ENCODE results near the gene AZGP1. TPM values are rescaled to one million over a fixed set of nuclear protein-coding genes. Genes with fewer than 3 reads are reported as not detected.
"Not testable (repeated sequence)": the region's sequence is repeated elsewhere in the genome, so short reads cannot be mapped to it uniquely, and the experiment has no call there.

The AZGP1 gene
- total RNA-seq, 1 donor from 2014 or later = not detected

- H3K36me3 Mint-ChIP-seq (ENCODE audit: low read depth, unreplicated experiment) = no peaks in the 10 kb centered on the region
- H3K27me3 Mint-ChIP-seq (ENCODE audit: unreplicated experiment) = peaks cover 3% of the 10 kb centered on the region
- no peak for DNase-seq (ENCODE audit: low spot score)
- no peak for TF ChIP-seq CTCF (IDR thresholded peaks at IDR 0.05; ENCODE audit: unreplicated experiment)
- H3K4me1 Mint-ChIP-seq (ENCODE audit: unreplicated experiment) = no peaks in the 10 kb centered on the region
- H3K9me3 Mint-ChIP-seq (ENCODE audit: unreplicated experiment) = no peaks in the 10 kb centered on the region
- H3K27ac Mint-ChIP-seq (ENCODE audit: unreplicated experiment) = peak overlapping the region; percentile 30
- no peak overlapping the region for H3K4me3 Mint-ChIP-seq (ENCODE audit: unreplicated experiment)
Measured at GRCh38 chr7:99987846-99988245, 12.0 kb upstream of the AZGP1 start.

GRCh38 chr7:99987306-99987705 lies 11.5 kb upstream of the AZGP1 start:
- not testable (repeated sequence) for H3K27me3 Mint-ChIP-seq (ENCODE audit: unreplicated experiment); H3K36me3 Mint-ChIP-seq (ENCODE audit: low read depth, unreplicated experiment); H3K4me3 Mint-ChIP-seq (ENCODE audit: unreplicated experiment); H3K9me3 Mint-ChIP-seq (ENCODE audit: unreplicated experiment); DNase-seq (ENCODE audit: low spot score); H3K27ac Mint-ChIP-seq (ENCODE audit: unreplicated experiment); H3K4me1 Mint-ChIP-seq (ENCODE audit: unreplicated experiment)

GRCh38 chr7:99984593-99984992 lies 8.8 kb upstream of the AZGP1 start:
- H3K36me3 Mint-ChIP-seq (ENCODE audit: low read depth, unreplicated experiment) = no peaks in the 10 kb centered on the region
- peaks cover 3% of the 10 kb centered on the region for H3K27me3 Mint-ChIP-seq (ENCODE audit: unreplicated experiment)
- no peak overlapping the region for H3K4me3 Mint-ChIP-seq (ENCODE audit: unreplicated experiment)
- DNase-seq (ENCODE audit: low spot score) = no peak
- H3K9me3 Mint-ChIP-seq (ENCODE audit: unreplicated experiment) = no peaks in the 10 kb centered on the region
- no peak for TF ChIP-seq CTCF (IDR thresholded peaks at IDR 0.05; ENCODE audit: unreplicated experiment)
- H3K4me1 Mint-ChIP-seq (ENCODE audit: unreplicated experiment) = no peaks in the 10 kb centered on the region
- H3K27ac Mint-ChIP-seq (ENCODE audit: unreplicated experiment) = no peak overlapping the region

GRCh38 chr7:99981066-99981465 lies 5.2 kb upstream of the AZGP1 start:
- not testable (repeated sequence) for H3K36me3 Mint-ChIP-seq (ENCODE audit: low read depth, unreplicated experiment); H3K27ac Mint-ChIP-seq (ENCODE audit: unreplicated experiment); DNase-seq (ENCODE audit: low spot score); H3K4me3 Mint-ChIP-seq (ENCODE audit: unreplicated experiment); H3K27me3 Mint-ChIP-seq (ENCODE audit: unreplicated experiment); H3K4me1 Mint-ChIP-seq (ENCODE audit: unreplicated experiment); H3K9me3 Mint-ChIP-seq (ENCODE audit: unreplicated experiment)

GRCh38 chr7:99980448-99980872 lies 4.6 kb upstream of the AZGP1 start:
- H3K27ac Mint-ChIP-seq (ENCODE audit: unreplicated experiment) = not testable (repeated sequence)

GRCh38 chr7:99979814-99980225 lies 4.0 kb upstream of the AZGP1 start:
- peak; percentile 77 for TF ChIP-seq CTCF (IDR thresholded peaks at IDR 0.05; ENCODE audit: unreplicated experiment)
- not testable (repeated sequence) for H3K4me3 Mint-ChIP-seq (ENCODE audit: unreplicated experiment); H3K36me3 Mint-ChIP-seq (ENCODE audit: low read depth, unreplicated experiment); H3K4me1 Mint-ChIP-seq (ENCODE audit: unreplicated experiment); H3K27me3 Mint-ChIP-seq (ENCODE audit: unreplicated experiment); H3K27ac Mint-ChIP-seq (ENCODE audit: unreplicated experiment); H3K9me3 Mint-ChIP-seq (ENCODE audit: unreplicated experiment)
- peak; percentile 63 for DNase-seq (ENCODE audit: low spot score)

More at GRCh38 chr7:99980448-99980872, 4.6 kb upstream of the AZGP1 start:
- not testable (repeated sequence) for H3K36me3 Mint-ChIP-seq (ENCODE audit: low read depth, unreplicated experiment); H3K27me3 Mint-ChIP-seq (ENCODE audit: unreplicated experiment); H3K4me1 Mint-ChIP-seq (ENCODE audit: unreplicated experiment); H3K9me3 Mint-ChIP-seq (ENCODE audit: unreplicated experiment); H3K4me3 Mint-ChIP-seq (ENCODE audit: unreplicated experiment); DNase-seq (ENCODE audit: low spot score)

GRCh38 chr7:99976626-99977025 lies 795 bp upstream of the AZGP1 start:
- Mint-ChIP-seq H3K36me3 (ENCODE audit: low read depth, unreplicated experiment) (no peaks in the 10 kb centered on the region), H3K27ac (ENCODE audit: unreplicated experiment) (no peak overlapping the region)

More at GRCh38 chr7:99976626-99977025, 795 bp upstream of the AZGP1 start:
- no peak overlapping the region for H3K4me3 Mint-ChIP-seq (ENCODE audit: unreplicated experiment)
- TF ChIP-seq CTCF (IDR thresholded peaks at IDR 0.05; ENCODE audit: unreplicated experiment) = no peak
- no peaks in the 10 kb centered on the region for H3K4me1 Mint-ChIP-seq (ENCODE audit: unreplicated experiment)
- no peaks in the 10 kb centered on the region for H3K9me3 Mint-ChIP-seq (ENCODE audit: unreplicated experiment)
- no peaks in the 10 kb centered on the region for H3K27me3 Mint-ChIP-seq (ENCODE audit: unreplicated experiment)
- no peak for DNase-seq (ENCODE audit: low spot score)

All from endothelial cell (in vitro differentiated cells).